NT2/D1 (cell line): Measurements from ENCODE around the gene GGT5.

Source experiments
- YY1 ChIP-seq: IDR thresholded peaks from 2 replicates; pipeline ENCODE4 v1.6.1; 2011; ENCODE audit not compliant: insufficient read length, insufficient read depth
- ZNF274 ChIP-seq: IDR thresholded peaks from 2 replicates; pipeline ENCODE4 v1.6.1; 2011; ENCODE audit warnings: mild to moderate bottlenecking, low read depth, low read length

GRCh38 chr22:24216541-24217209, 28.2 kb downstream of the GGT5 start:
- TF ChIP-seq YY1 (no peak), ZNF274 (no peak)
